Measurements from ENCODE around the gene ZFYVE21.

ZFYVE21 gene

GRCh38 chr14:103725001-103725682, 9.5 kb downstream of the ZFYVE21 start:
- no peak for DNase-seq (ENCODE audit: low spot score)

GRCh38 chr14:103725739-103726395, 10.3 kb downstream of the ZFYVE21 start:
- DNase-seq (ENCODE audit: low spot score) = no peak

- DNase-seq (ENCODE audit: low spot score) = no peak
Measured at GRCh38 chr14:103726474-103726873, 10.9 kb downstream of the ZFYVE21 start.

- no peak for DNase-seq (ENCODE audit: low spot score)
Measured at GRCh38 chr14:103727313-103727980, 11.8 kb downstream of the ZFYVE21 start.

GRCh38 chr14:103728141-103728540, 12.5 kb downstream of the ZFYVE21 start:
- no peak for DNase-seq (ENCODE audit: low spot score)

- no peak for DNase-seq (ENCODE audit: low spot score)
Measured at GRCh38 chr14:103728721-103729120, 13.1 kb downstream of the ZFYVE21 start.

GRCh38 chr14:103729496-103730448, 14.2 kb downstream of the ZFYVE21 start:
- no peak for DNase-seq (ENCODE audit: low spot score)

GRCh38 chr14:103730490-103731035, 15.0 kb downstream of the ZFYVE21 start:
- no peak for DNase-seq (ENCODE audit: low spot score)

- no peak for DNase-seq (ENCODE audit: low spot score)
Measured at GRCh38 chr14:103731481-103731880, 15.9 kb downstream of the ZFYVE21 start.

- no peak for DNase-seq (ENCODE audit: low spot score)
Measured at GRCh38 chr14:103731916-103732867, 16.6 kb downstream of the ZFYVE21 start.

- DNase-seq (ENCODE audit: low spot score) = no peak
Measured at GRCh38 chr14:103732868-103733620, 17.4 kb downstream of the ZFYVE21 start.

GRCh38 chr14:103733651-103734050, 18.0 kb downstream of the ZFYVE21 start:
- DNase-seq (ENCODE audit: low spot score) = no peak

GRCh38 chr14:103734081-103734888, 18.7 kb downstream of the ZFYVE21 start:
- DNase-seq (ENCODE audit: low spot score) = no peak

- DNase-seq (ENCODE audit: low spot score) = no peak
Measured at GRCh38 chr14:103735022-103735421, 19.4 kb downstream of the ZFYVE21 start.

GRCh38 chr14:103735439-103735814, 19.8 kb downstream of the ZFYVE21 start:
- no peak for DNase-seq (ENCODE audit: low spot score)

- no peak for DNase-seq (ENCODE audit: low spot score)
Measured at GRCh38 chr14:103735815-103736545, 20.4 kb downstream of the ZFYVE21 start.

- no peak for DNase-seq (ENCODE audit: low spot score)
Measured at GRCh38 chr14:103736546-103737431, 21.2 kb downstream of the ZFYVE21 start.
